NB4 (cell line): ENCODE measurements around the gene KRTAP2-4.

ENCODE experiments used
- DNase-seq: peaks from one replicate; pipeline ENCODE4 v3.0.0; 2010; ENCODE audit warnings: low read depth
- H3K4me3 ChIP-seq: one replicate; pipeline ENCODE4 v1.5.1; 2011; ENCODE audit warnings: mild to moderate bottlenecking, low read depth, low read length, moderate library complexity
- CTCF ChIP-seq: IDR thresholded peaks from one replicate; pipeline ENCODE4 v1.5.1; 2012; ENCODE audit warnings: low read depth, low read length
- MAX ChIP-seq: IDR thresholded peaks from 2 replicates; pipeline ENCODE4 v1.6.1; 2011; ENCODE audit warnings: low read depth, low read length
- MYC ChIP-seq: IDR thresholded peaks from 2 replicates; pipeline ENCODE4 v1.6.1; 2011; ENCODE audit warnings: low read depth, low read length
- POLR2A ChIP-seq: IDR thresholded peaks from 2 replicates; pipeline ENCODE4 v1.6.1; 2011; ENCODE audit warnings: mild to moderate bottlenecking; ENCODE audit not compliant: insufficient read length; ENCODE audit errors: extremely low read depth

KRTAP2-4 gene

DNA sequence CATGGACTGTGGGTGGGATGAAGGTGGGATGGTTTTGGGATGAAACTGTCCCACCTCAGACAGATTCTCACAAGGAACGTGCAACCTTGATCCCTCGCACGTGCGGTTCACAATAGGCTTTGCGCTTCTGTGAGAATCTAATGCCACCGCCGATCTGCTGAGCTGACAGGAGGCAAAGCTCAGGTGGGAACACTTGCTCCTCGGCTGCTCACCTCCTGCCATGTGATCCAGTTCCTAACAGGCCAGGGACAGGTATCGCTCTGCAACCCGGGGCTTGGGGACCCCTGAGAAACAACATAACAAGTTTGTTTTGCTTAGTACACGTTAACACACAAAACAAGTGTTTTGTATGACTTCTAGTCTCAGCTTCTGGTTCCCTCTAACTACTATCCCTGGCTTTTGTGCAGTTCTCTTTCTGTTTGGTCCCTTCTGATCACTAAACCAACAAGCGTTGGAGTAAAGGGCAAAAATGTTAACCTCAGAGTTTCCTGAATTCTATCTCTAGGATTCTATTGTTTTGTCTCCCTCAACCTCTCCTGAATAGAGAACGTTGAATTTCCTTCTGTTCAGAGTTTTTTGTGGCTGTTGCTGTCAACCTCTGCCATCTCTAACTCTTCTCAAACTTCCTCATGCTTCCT, 49.0 kb downstream of the KRTAP2-4 start:
- H3K4me3 ChIP-seq: no peak overlapping the region
- DNase-seq: no peak
- no peak for TF ChIP-seq CTCF
- TF ChIP-seq MAX: no peak
- no peak for TF ChIP-seq MYC
- no peak for TF ChIP-seq POLR2A

DNA sequence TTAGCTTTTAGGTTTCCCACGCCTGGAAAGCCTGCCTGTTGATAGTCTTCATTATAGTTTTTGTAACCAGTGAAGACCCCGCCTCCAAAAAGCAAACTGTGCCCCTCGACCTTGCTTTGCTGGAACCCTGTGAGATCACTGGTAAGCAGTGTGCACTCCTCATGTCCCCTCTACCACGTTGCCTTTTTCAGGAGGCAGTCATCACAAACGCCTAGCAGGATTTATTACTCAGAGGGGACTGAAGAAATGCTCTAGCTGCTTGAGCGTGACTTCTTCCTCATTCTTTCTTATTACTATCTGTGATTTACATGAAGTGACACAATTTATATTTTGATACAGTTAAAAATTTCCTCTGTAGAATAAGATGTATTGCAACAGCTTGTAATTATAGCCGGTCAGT, 50.2 kb downstream of the KRTAP2-4 start:
- no peak overlapping the region for H3K4me3 ChIP-seq
- no peak for TF ChIP-seq POLR2A
- no peak for TF ChIP-seq MAX
- no peak for TF ChIP-seq MYC
- no peak for TF ChIP-seq CTCF
- DNase-seq: no peak
